Measurements from ENCODE around the gene TEX26. TPM values are rescaled to one million over a fixed set of nuclear protein-coding genes. Genes with fewer than 3 reads are reported as not detected.

TEX26 gene
- polyA plus RNA-seq, 3 donors, result not detected

DNA sequence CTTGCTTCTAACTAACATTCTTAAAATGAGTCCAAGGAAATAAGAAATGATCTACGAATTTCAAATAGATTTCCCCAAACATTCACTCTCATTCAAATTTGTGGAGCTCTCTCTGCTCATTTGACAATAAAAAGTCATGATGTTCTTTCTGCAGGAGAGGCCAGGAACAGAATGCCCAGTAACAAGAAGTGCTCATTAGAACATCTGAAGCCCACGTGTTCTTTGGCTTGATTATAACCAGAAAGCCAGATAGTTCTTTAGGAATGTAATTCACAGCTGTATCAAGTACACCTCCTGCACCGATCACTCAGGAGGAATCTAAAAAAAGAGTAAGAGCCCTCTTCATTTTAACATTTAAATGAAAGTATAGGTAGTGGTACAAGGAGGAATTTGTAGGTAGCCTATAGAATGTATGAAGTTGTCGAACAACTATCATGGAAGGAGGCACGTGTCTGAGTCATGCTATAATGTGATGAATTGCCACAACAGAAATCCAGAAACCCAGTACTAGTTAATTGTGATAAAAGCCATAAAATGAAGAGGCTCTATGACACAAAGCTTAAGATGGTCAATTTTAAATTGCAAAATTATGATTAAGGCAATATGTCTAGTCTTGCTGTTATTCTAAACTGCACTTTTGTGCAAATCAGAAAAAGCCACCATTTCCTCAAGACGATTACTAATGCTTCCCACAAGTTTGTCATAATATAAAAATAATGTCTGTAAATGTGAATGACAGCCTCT is 13.6 kb upstream of the TEX26 start:
- TF ChIP-seq, protein P1, sequence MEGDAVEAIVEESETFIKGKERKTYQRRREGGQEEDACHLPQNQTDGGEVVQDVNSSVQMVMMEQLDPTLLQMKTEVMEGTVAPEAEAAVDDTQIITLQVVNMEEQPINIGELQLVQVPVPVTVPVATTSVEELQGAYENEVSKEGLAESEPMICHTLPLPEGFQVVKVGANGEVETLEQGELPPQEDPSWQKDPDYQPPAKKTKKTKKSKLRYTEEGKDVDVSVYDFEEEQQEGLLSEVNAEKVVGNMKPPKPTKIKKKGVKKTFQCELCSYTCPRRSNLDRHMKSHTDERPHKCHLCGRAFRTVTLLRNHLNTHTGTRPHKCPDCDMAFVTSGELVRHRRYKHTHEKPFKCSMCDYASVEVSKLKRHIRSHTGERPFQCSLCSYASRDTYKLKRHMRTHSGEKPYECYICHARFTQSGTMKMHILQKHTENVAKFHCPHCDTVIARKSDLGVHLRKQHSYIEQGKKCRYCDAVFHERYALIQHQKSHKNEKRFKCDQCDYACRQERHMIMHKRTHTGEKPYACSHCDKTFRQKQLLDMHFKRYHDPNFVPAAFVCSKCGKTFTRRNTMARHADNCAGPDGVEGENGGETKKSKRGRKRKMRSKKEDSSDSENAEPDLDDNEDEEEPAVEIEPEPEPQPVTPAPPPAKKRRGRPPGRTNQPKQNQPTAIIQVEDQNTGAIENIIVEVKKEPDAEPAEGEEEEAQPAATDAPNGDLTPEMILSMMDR (IDR thresholded peaks at IDR 0.05), result no peak
- WGBS (ENCODE audit: insufficient coverage), result no CpG with 5 or more reads among the region's 6 CpGs
- H3K9me3 ChIP-seq (replicated peaks in 1 of 2; ENCODE audit: control insufficient read depth in 1 of 2, insufficient read depth in 1 of 2, low read length in 2 of 2), result no peaks in the 10 kb centered on the region
- H3K27me3 ChIP-seq (ENCODE audit: control insufficient read depth in 2 of 2, insufficient read depth in 2 of 2, low read length in 2 of 2), result peaks cover 0 to 3% of the 10 kb centered on the region in 2 donors
- H3K27ac Mint-ChIP-seq, result no peak overlapping the region
- H3K79me2 ChIP-seq (ENCODE audit: insufficient read depth, low read length), result no peaks in the 10 kb centered on the region
- no peak overlapping the region for H3K4me3 ChIP-seq (replicated peaks in 1 of 3; ENCODE audit: low read depth in 2 of 3, low read length in 3 of 3)
- H3K9me3 Mint-ChIP-seq, result no peaks in the 10 kb centered on the region
- no peaks in the 10 kb centered on the region for H3K4me1 Mint-ChIP-seq
- H3K4me2 ChIP-seq (replicated peaks; ENCODE audit: extremely low read depth, low read length, poor library complexity, severe bottlenecking), result no peak overlapping the region
- H3K4me1 ChIP-seq (ENCODE audit: control insufficient read depth in 1 of 2, insufficient read depth in 2 of 2, low read length in 2 of 2), result no peaks in the 10 kb centered on the region
- no peak overlapping the region for H3K4me3 Mint-ChIP-seq
- H3K27me3 Mint-ChIP-seq (ENCODE audit: low read depth in 3 of 3), result peaks cover 6 to 15% (median 11%) of the 10 kb centered on the region in 3 donors
- no peaks in the 10 kb centered on the region for H3K36me3 Mint-ChIP-seq
- intact Hi-C loops (cut with micrococcal nuclease), result no loop called here
- H4K20me1 ChIP-seq (ENCODE audit: insufficient read depth, low read length), result no peaks in the 10 kb centered on the region
- no peak for DNase-seq
- no peaks in the 10 kb centered on the region for H3K36me3 ChIP-seq (replicated peaks in 1 of 2; ENCODE audit: control insufficient read depth in 1 of 2, insufficient read depth in 2 of 2, low read length in 2 of 2)
- no peak overlapping the region for H3K27ac ChIP-seq (ENCODE audit: low read depth in 1 of 2, low read length in 2 of 2)
- no peak overlapping the region for H3K9ac ChIP-seq (ENCODE audit: insufficient read depth, low read length, poor library complexity, severe bottlenecking)
- no peak overlapping the region for H2AFZ ChIP-seq (ENCODE audit: insufficient read depth, low read depth, low read length, poor library complexity, severe bottlenecking)

DNA sequence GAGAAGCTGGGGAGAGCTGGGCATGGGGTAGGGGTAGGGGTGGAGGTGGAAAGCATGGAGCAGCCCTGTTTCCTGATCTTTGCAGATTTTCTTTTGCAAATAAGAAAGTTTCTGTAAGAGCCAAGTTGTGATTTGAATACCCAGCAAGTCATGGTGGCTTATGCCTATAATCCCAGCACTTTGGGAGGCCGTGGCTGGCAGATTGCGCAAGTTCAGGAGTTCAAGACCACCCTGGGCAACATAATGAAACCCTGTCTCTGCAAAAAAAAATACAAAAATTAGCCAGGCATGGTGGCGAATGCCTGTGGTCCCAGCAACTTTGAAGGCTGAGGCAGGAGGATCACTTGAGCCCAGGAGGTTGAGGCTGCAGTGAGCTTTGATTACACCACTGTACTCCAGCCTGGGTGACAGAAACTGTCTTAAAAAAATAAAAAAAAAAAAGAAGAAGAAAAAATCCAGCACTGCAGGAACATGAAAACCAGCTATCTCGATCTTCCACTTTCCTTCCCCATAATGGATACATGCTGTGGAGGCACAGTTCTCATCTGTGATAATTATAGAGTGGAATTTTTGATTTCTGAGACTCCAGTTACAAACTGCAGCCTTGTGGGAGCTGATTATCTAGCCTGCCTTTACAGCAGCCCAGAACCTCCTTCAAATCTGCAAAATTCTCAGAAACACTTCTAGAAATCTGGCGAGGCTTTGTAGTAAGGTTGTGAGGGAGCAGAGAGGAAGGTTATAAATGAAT is 12.1 kb upstream of the TEX26 start:
- Mint-ChIP-seq H3K4me1 (no peaks in the 10 kb centered on the region), H3K27ac (no peak overlapping the region), H3K4me3 (no peak overlapping the region), H3K9me3 (no peaks in the 10 kb centered on the region), H3K36me3 (no peaks in the 10 kb centered on the region), H3K27me3 (ENCODE audit: low read depth in 3 of 3) (peaks cover 7 to 9% (median 8%) of the 10 kb centered on the region in 3 donors)
- Histone ChIP-seq H3K4me2 (replicated peaks; ENCODE audit: extremely low read depth, low read length, poor library complexity, severe bottlenecking) (no peak overlapping the region), H3K4me1 (ENCODE audit: control insufficient read depth in 1 of 2, insufficient read depth in 2 of 2, low read length in 2 of 2) (no peaks in the 10 kb centered on the region), H3K27me3 (ENCODE audit: control insufficient read depth in 2 of 2, insufficient read depth in 2 of 2, low read length in 2 of 2) (no peaks in the 10 kb centered on the region), H3K4me3 (replicated peaks in 1 of 3; ENCODE audit: low read depth in 2 of 3, low read length in 3 of 3) (no peak overlapping the region), H3K9me3 (replicated peaks in 1 of 2; ENCODE audit: control insufficient read depth in 1 of 2, insufficient read depth in 1 of 2, low read length in 2 of 2) (no peaks in the 10 kb centered on the region), H2AFZ (ENCODE audit: insufficient read depth, low read depth, low read length, poor library complexity, severe bottlenecking) (no peak overlapping the region), H3K9ac (ENCODE audit: insufficient read depth, low read length, poor library complexity, severe bottlenecking) (no peak overlapping the region), H3K27ac (ENCODE audit: low read depth in 1 of 2, low read length in 2 of 2) (no peak overlapping the region), H4K20me1 (ENCODE audit: insufficient read depth, low read length) (no peaks in the 10 kb centered on the region), H3K79me2 (ENCODE audit: insufficient read depth, low read length) (no peaks in the 10 kb centered on the region), H3K36me3 (replicated peaks in 1 of 2; ENCODE audit: control insufficient read depth in 1 of 2, insufficient read depth in 2 of 2, low read length in 2 of 2) (no peaks in the 10 kb centered on the region)
- no peak for DNase-seq
- WGBS (ENCODE audit: insufficient coverage), result 81% methylated on average over 2 of the region's 5 CpGs
- intact Hi-C loops (cut with micrococcal nuclease), result no loop called here
- TF ChIP-seq, protein P1 (IDR thresholded peaks at IDR 0.05), result no peak

Data from CD14-positive monocyte (primary cell).